Measurements from ENCODE around the gene GADD45GIP1.

The GADD45GIP1 gene

GRCh38 chr19:12956446-12957388 lies at the start of gene GADD45GIP1:
GADD45GIP1 (minus strand) TSS chr19:12957223; CDS start chr19:12957212, 11 bp downstream.
- DNase-seq = peak; percentile 85

- DNase-seq = no peak
Measured at GRCh38 chr19:13005861-13006370, 48.9 kb upstream of the GADD45GIP1 start.

GRCh38 chr19:13005253-13005652 lies 48.2 kb upstream of the GADD45GIP1 start:
- no peak for DNase-seq

- no peak for DNase-seq
Measured at GRCh38 chr19:13004273-13004672, 47.2 kb upstream of the GADD45GIP1 start.

- no peak for DNase-seq
Measured at GRCh38 chr19:13003081-13003480, 46.1 kb upstream of the GADD45GIP1 start.

GRCh38 chr19:13002166-13002898 lies 45.3 kb upstream of the GADD45GIP1 start:
- no peak for DNase-seq

- DNase-seq = no peak
Measured at GRCh38 chr19:13001502-13002165, 44.6 kb upstream of the GADD45GIP1 start.

GRCh38 chr19:13001166-13001501 lies 44.1 kb upstream of the GADD45GIP1 start:
- no peak for DNase-seq

- DNase-seq = no peak
Measured at GRCh38 chr19:12997967-12998940, 41.2 kb upstream of the GADD45GIP1 start.

GRCh38 chr19:12997179-12997966 lies 40.4 kb upstream of the GADD45GIP1 start:
- DNase-seq = no peak

GRCh38 chr19:12996406-12997094 lies 39.5 kb upstream of the GADD45GIP1 start:
- DNase-seq = no peak

GRCh38 chr19:12995596-12996405 lies 38.8 kb upstream of the GADD45GIP1 start:
- peak; percentile 25 for DNase-seq

GRCh38 chr19:12994701-12995595 lies 37.9 kb upstream of the GADD45GIP1 start, which contains the start of gene NFIX:
NFIX (plus strand) TSS chr19:12995475; CDS start chr19:12995838, 363 bp downstream.
- DNase-seq = peak; percentile 73

GRCh38 chr19:12993562-12993961 lies 36.5 kb upstream of the GADD45GIP1 start:
- no peak for DNase-seq

GRCh38 chr19:12992729-12993128 lies 35.7 kb upstream of the GADD45GIP1 start:
- no peak for DNase-seq

GRCh38 chr19:12991296-12991695 lies 34.3 kb upstream of the GADD45GIP1 start:
- no peak for DNase-seq

GRCh38 chr19:12990853-12991252 lies 33.8 kb upstream of the GADD45GIP1 start:
- no peak for DNase-seq

GRCh38 chr19:12990431-12990830 lies 33.4 kb upstream of the GADD45GIP1 start:
- DNase-seq = no peak
